AG04450 (cell line): ENCODE measurements around the gene EDRF1. TPM values are rescaled to one million over a fixed set of nuclear protein-coding genes. Genes with fewer than 3 reads are reported as not detected.

Experiments used
- CTCF ChIA-PET: fragments of 300-600, 350-600 bp; formaldehyde crosslinking; extraction: SDS; loops from one replicate; lab custom pipeline; 2022; ENCODE audit warnings: antibody characterized with exemption, inconsistent platforms; lab: Charles Lee
- POLR2A ChIA-PET: fragments of 350-600 bp; formaldehyde crosslinking; extraction: SDS; loops from one replicate; lab custom pipeline; 2021; ENCODE audit warnings: antibody characterized with exemption, inconsistent platforms; lab: Yijun Ruan, JAX
- DNase-seq: peaks from one replicate; pipeline ENCODE4 v3.0.0-alpha.2; 2011; ENCODE audit warnings: low read depth, low spot score
- H3K27ac ChIP-seq: one replicate; pipeline ENCODE4 v1.5.1; 2012; ENCODE audit warnings: low read depth, low read length, control low read depth
- H3K27me3 ChIP-seq: one replicate; pipeline ENCODE4 v1.6.0; 2012; ENCODE audit warnings: low read length; ENCODE audit not compliant: control insufficient read depth, insufficient read depth
- H3K4me3 ChIP-seq: 2 replicates; pipeline ENCODE4 v1.5.1; 2011; ENCODE audit warnings: mild to moderate bottlenecking, low read depth, low read length, control low read depth
- H3K9me3 ChIP-seq: 2 replicates; pipeline ENCODE4 v1.5.1; 2012; ENCODE audit warnings: low read length; ENCODE audit not compliant: control insufficient read depth, insufficient read depth
- CTCF ChIP-seq: IDR thresholded peaks from 2 replicates; pipeline ENCODE4 v1.5.1; 2011; ENCODE audit warnings: low read depth, low read length, control low read depth, inconsistent platforms
- polyA plus RNA-seq: library from polyadenylated mRNA; depleted of rRNA; stranded (reverse); fragments of >200 nt; gene quantifications from 2 replicates; pipeline ENCODE4 v1.2.3, GENCODE V29; 2011

The EDRF1 gene
- polyA plus RNA-seq, 1 experiment = 27.4 TPM

- Histone ChIP-seq H3K27ac (no peak overlapping the region), H3K27me3 (no peaks in the 10 kb centered on the region), H3K9me3 (no peaks in the 10 kb centered on the region; the same call in 1 of the 2 replicates), H3K4me3 (no peak overlapping the region)
- ChIA-PET CTCF (no interaction called here), POLR2A (no interaction called here)
- TF ChIP-seq CTCF = no peak
- DNase-seq = no peak
Measured at GRCh38 chr10:125761961-125762360, 42.5 kb downstream of the EDRF1 start.

- CTCF ChIA-PET = no interaction called here
- no peak for TF ChIP-seq CTCF
- Histone ChIP-seq H3K9me3 (no peaks in the 10 kb centered on the region; the same call in 1 of the 2 replicates), H3K27ac (no peak overlapping the region), H3K27me3 (no peaks in the 10 kb centered on the region), H3K4me3 (no peak overlapping the region)
- DNase-seq = no peak
- POLR2A ChIA-PET = no interaction called here
Measured at GRCh38 chr10:125762692-125763648, 43.5 kb downstream of the EDRF1 start.

GRCh38 chr10:125765835-125766234, 46.3 kb downstream of the EDRF1 start:
- Histone ChIP-seq H3K27me3 (no peaks in the 10 kb centered on the region), H3K9me3 (no peaks in the 10 kb centered on the region; the same call in 1 of the 2 replicates), H3K27ac (no peak overlapping the region), H3K4me3 (no peak overlapping the region)
- DNase-seq = no peak
- CTCF ChIA-PET = no interaction called here
- no peak for TF ChIP-seq CTCF
- POLR2A ChIA-PET = no interaction called here

GRCh38 chr10:125766511-125766910, 47.0 kb downstream of the EDRF1 start:
- Histone ChIP-seq H3K27me3 (no peaks in the 10 kb centered on the region), H3K9me3 (no peaks in the 10 kb centered on the region; the same call in 1 of the 2 replicates), H3K27ac (no peak overlapping the region), H3K4me3 (no peak overlapping the region)
- CTCF ChIA-PET = no interaction called here
- POLR2A ChIA-PET = no interaction called here
- no peak for TF ChIP-seq CTCF
- DNase-seq = no peak

- no peaks in the 10 kb centered on the region; the same call in 1 of the 2 replicates for H3K9me3 ChIP-seq
- no peak for TF ChIP-seq CTCF
- no peak overlapping the region for H3K4me3 ChIP-seq
- CTCF ChIA-PET = no interaction called here
- no peak overlapping the region for H3K27ac ChIP-seq
- DNase-seq = no peak
- H3K27me3 ChIP-seq = no peaks in the 10 kb centered on the region
- POLR2A ChIA-PET = interaction anchor here (0.6 kb wide), 1 partner anchor 15 kb away, joined by 5 read pairs; no protein-coding TSS in a partner anchor
Measured at GRCh38 chr10:125768219-125768855, 48.8 kb downstream of the EDRF1 start.
